LHCN-M2 (cell line): ENCODE measurements around the gene IARS2. TPM values are rescaled to one million over a fixed set of nuclear protein-coding genes. Genes with fewer than 3 reads are reported as not detected.
"Not testable (repeated sequence)": the region's sequence is repeated elsewhere in the genome, so short reads cannot be mapped to it uniquely, and the experiment has no call there.

Source experiments
- DNase-seq: peaks from one replicate; pipeline ENCODE4 v3.0.0-alpha.2; 2012; ENCODE audit warnings: low read depth
- total RNA-seq: library from RNA; depleted of rRNA; stranded (reverse); fragments of >200 nt; gene quantifications from 2 replicates; pipeline ENCODE4 v1.2.3, GENCODE V29; 2014; rRNA removed

Gene IARS2
- total RNA-seq, 1 experiment from 2014 or later: 107 TPM

DNA sequence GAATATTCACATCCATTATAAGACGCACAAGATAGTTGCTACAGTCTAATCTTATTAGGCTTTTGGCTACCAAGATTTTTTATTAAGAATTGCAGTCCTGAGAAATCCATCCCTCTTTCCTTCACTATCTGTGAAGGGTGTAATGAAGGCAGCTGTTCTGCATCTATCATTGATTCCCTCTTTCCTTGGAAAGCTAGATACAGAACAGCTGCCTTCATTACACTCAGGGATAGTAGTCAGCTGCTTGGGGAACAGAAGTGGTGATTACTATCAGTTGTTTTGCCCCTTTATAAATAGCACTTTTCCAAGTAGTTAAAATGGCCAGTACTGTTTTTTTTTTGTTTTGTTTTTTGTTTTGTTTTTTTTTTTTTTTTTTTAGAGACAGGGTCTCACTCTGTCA lies 70.2 kb downstream of the IARS2 start:
- peak; percentile 75 for DNase-seq

DNA sequence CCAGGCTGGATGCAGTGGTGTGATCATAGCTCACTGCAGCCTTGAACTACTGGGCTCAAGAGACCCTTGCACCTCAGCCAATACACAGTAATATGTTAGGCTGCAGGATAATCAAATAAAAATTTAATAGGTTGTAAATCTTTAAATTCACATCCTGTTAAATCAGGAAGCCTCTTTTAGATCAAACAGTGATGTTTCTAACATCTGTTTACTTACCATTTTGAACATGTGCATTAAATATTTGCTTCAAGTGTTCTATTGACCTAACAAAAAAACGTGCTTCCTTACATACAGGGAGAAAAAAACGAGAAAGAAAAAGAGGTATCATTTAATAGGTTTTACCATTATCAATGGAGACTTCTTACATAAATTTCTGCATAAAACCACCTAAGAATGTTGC lies 70.6 kb downstream of the IARS2 start:
- DNase-seq: no peak

DNA sequence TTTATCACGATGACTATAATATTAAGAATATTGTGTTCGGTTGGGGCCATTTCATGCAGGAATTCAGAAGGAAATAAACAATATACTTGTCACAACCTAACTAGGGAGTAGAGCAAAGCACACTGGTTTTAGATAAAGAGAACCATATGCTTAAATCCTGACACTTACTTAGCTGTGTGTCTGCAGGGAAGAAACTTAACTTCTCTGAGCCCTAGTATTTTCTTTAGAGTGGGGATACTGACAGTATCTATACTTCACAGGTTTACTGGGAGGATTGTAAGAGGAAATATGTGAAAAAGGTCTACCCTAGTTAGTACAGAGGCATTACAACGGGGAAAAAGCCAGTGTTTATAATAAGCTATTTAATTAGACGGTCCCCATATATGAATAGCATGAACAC lies 72.9 kb downstream of the IARS2 start:
- DNase-seq: no peak

DNA sequence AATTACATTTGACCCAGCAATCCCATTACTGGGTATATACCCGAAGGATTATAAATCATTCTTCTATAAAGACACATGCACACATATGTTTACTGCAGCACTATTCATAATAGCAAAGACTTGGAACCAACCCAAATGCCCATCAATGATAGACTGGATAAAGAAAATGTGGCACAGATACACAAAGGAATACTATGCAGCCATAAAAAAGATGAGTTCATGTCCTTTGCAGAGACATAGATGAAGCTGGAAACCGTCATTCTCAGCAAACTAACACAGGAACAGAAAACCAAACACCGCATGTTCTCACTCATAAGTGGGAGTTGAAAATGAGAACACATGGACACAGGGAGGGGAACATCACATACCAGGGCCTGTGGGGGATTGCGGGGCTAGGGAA lies 76.0 kb downstream of the IARS2 start:
- not testable (repeated sequence) for DNase-seq

DNA sequence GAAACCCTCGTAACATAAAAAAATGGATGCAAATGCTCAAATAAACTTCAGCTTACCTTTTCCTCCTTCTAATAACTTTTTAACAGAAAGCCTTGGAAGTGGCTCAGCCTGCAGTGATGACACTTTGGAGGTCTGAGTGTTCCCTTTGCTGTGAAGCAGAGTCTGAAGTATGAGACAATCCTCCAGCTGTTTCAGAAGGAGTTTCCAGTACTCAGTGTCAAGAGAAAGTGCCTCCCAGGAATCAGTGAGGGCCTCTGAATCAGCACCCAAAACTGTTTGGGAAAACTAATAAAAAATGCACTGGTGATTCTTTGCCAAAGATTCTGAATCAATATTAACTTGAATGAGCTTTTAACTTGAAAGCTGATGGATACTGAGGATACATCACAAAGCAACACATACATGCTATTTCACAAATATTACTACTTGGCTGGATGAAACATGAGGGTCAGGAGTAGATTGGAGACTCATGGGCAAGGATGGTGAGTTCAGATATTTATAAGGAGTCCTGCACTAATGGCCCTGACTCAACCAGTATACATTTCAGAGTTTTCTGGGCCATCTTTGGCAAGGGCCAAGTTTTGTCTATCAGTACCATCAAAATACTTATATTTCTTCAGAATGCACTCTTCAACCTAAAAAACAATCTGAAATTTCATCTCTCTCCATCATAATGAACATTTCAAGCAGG lies 77.0 kb downstream of the IARS2 start:
- peak; percentile 34 for DNase-seq

DNA sequence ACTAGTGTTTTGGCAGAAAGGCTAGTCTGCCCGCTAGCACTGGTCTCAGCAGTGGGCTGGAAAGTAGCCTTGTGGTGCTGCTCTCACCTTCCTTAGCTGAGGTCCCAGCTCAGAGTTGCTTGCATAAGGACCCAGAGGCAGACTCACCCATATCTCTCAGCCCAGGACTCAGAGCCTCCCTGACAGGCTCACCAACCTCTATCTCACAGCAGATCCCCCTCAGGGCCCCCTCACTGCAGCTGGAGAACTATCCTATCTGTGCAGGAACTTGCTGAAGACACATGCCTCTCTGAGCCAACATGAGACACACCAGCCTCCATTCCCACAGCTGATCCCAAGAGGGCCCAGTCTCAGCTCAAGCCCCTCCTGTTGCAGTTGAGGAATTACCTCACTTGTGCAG lies 82.6 kb downstream of the IARS2 start:
- DNase-seq: no peak

DNA sequence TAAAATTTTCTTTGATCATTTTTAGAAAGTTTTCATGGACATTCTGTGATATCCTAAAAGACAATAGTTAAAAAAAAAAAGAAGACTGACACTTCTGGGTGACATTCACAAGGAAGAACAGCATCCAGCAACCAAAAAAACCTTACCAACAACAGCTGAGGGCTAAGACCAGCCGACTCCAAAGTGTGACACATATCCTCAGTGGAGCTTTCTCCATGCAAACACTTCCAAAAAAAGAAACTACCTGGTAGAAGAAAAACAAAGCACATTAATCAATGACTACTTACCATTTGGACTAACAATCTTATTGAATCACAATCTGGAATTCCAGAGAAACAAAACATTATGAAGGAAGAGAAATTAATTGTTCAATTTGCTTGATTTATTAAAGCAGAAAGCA lies 88.2 kb downstream of the IARS2 start:
- DNase-seq: peak; percentile 60

DNA sequence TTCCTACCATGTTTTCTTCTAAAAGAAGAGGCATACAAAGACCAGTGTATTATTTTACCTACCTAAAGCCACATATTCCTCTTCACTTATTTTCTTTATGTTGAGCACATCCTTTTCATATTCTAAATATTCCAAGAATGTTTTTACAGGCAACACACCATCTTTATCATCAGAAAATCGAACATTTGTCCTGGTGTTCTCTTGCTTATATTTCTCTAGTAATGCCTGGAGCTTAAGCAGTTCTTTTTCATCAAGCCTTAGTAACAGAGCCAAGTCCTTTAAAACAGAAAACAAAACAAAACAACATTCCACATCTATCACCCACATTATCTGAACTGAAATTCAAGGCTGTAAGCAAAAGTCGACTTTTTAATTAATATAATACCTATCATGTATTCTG lies 88.7 kb downstream of the IARS2 start:
- DNase-seq: peak; percentile 11

DNA sequence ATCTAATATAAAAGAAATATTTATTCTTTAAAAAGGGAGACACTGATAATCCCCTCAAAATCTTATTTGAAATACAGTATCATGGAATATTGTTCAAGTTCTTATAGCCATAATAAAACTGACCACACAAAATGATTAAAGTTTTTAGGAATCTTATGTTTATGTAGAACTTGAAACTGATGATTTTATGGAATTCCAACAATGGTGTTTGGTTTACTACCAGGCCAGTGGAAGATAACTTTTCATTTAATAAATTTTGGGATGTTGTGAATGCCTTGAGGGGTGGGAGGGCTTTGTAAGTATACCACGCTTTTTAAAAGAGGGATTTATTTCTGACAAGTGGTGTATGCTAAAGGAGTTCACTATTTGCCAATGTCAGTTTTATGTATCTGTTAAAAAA lies 90.6 kb downstream of the IARS2 start:
- no peak for DNase-seq

DNA sequence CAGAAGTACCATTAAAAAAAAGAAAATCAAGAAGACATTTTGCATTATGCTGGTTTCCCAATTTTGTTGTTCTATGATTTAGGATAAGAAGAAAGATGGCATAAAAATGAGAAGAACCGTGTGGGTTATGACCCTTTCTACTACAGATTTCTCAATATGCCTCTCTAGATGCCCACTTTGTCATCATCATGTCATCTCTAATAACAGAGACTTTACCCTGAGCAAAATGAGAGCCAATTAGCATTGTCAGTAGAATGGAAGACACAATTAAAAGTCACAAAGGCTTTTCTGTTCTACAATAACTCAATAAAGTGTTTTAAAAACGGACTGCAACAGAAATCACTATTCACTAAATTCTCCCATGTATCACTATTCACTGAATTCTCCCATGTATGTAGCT lies 92.8 kb downstream of the IARS2 start:
- DNase-seq: no peak

DNA sequence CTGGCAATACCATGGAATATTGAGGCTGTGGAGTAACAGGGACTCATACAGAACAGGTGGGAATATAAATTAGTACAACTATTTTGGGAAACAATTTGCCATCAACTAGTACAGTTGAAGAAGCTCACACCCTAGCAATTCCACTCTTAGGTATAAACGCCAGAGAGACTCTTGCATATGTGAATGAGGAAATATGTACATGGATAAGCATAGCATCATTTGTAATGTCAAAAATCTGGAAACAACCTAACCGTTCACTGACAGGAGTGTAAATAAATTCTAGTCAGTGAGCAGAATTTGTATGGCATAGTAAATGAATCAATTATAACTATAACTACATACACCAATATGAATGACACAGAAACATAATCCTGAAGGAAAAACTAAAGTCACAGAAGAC lies 94.6 kb downstream of the IARS2 start:
- no peak for DNase-seq

DNA sequence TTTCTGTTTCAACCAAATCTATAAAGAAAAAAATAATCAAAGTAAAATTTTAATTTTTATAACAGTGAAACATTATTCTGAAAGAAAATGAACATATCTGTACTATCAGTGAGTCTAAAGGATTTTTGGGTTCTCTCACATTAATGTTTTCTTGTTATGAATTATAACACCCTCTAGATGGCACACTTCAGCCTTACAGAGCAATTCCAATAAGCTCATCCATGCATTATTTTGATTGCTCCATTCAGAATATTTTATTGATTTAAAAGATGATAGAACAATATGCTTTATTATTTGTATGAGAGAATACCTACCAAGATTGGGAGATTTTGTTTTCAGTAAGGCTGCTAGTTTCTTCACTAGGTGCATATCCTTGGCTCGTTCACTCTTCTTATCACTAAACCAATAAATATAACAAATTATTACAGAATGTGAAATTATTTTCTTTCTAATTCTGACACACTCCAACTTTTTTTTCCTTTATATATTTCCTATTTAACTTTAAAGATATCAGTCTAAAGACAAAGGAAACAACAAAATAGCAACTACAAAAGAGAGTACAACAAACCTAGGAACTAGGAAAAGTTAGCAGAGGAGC lies 95.9 kb downstream of the IARS2 start:
- DNase-seq: peak; percentile 26

DNA sequence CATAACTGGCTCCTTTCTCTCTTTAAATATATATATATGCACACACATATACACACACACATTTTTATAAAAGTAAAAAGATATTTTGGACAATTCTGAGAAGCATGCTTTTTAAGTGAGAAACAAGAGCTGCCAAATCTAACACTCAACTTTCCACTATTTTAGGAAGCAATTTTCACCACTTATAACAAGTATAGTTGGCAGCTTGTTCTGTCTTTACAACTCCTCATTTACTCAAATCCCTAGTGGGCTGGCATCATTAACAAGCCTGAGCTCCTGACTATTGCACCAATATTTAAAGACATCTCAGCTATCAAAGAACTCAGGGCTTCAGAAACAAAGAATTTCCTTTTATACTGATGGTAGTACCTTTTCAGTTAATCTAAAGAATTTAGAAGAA lies 101.8 kb downstream of the IARS2 start:
- DNase-seq: no peak

Other genes starting within 250 kb of the IARS2 start
- not detected in 2 replicates for gene SLC30A10, start 165.6 kb upstream of the IARS2 start, total RNA-seq
- 64.3 and 73.5 TPM in 2 replicates for gene EPRS1, start 47.6 kb upstream of the IARS2 start, total RNA-seq
- gene BPNT1, start 4.3 kb upstream of the IARS2 start, total RNA-seq: 35.8 and 41.9 TPM in 2 replicates
- 20.9 and 21.6 TPM in 2 replicates for gene RAB3GAP2, start 178.3 kb downstream of the IARS2 start, total RNA-seq